RPMI7951 (cell line): Measurements from ENCODE around the gene FBF1. TPM values are rescaled to one million over a fixed set of nuclear protein-coding genes. Genes with fewer than 3 reads are reported as not detected.

Experiments
- total RNA-seq: library from RNA; depleted of rRNA; stranded (reverse); fragments of >200 nt; shearing (Covaris generic); gene quantifications from 2 replicates; pipeline ENCODE4 v1.2.3, GENCODE V29; 2014; rRNA removed

FBF1 gene
- total RNA-seq, 1 experiment from 2014 or later, result 6.0 TPM

Other genes starting within 250 kb of the FBF1 start
- 0.36 and 0.39 TPM in 2 replicates for gene ITGB4, start 219.6 kb downstream of the FBF1 start, total RNA-seq
- gene GALK1, start 175.8 kb downstream of the FBF1 start, total RNA-seq, result 37.0 and 44.2 TPM in 2 replicates
- gene UNK, start 156.2 kb downstream of the FBF1 start, total RNA-seq, result 15.6 and 16.0 TPM in 2 replicates
- gene UNC13D, start 96.6 kb downstream of the FBF1 start, total RNA-seq, result 0.78 TPM in 1 of 2 replicates, not detected in the other
- gene WBP2, start 85.7 kb downstream of the FBF1 start, total RNA-seq, result 21.9 and 24.9 TPM in 2 replicates
- gene TRIM47, start 62.5 kb downstream of the FBF1 start, total RNA-seq, result 13.6 and 15.9 TPM in 2 replicates
- gene TRIM65, start 44.1 kb downstream of the FBF1 start, total RNA-seq, result 8.5 and 14.4 TPM in 2 replicates
- 25.4 and 36.3 TPM in 2 replicates for gene MRPL38, start 36.2 kb downstream of the FBF1 start, total RNA-seq
- 21.4 TPM in 2 replicates for gene ACOX1, start 38.1 kb upstream of the FBF1 start, total RNA-seq
- gene TEN1, start 38.2 kb upstream of the FBF1 start, total RNA-seq, result 12.6 and 16.5 TPM in 2 replicates
- 1.4 and 2.2 TPM in 2 replicates for gene CDK3, start 59.8 kb upstream of the FBF1 start, total RNA-seq
- gene EVPL, start 86.3 kb upstream of the FBF1 start, total RNA-seq, result not detected in 2 replicates
- gene SRP68, start 131.5 kb upstream of the FBF1 start, total RNA-seq, result 16.3 and 21.1 TPM in 2 replicates
- not detected in 2 replicates for gene GALR2, start 133.7 kb upstream of the FBF1 start, total RNA-seq
- gene ZACN, start 138.1 kb upstream of the FBF1 start, total RNA-seq, result not detected in 2 replicates
- gene EXOC7, start 162.7 kb upstream of the FBF1 start, total RNA-seq, result 32.4 and 45.0 TPM in 2 replicates
- not detected in 2 replicates for gene FOXJ1, start 200.2 kb upstream of the FBF1 start, total RNA-seq